NCI-H460 (cell line): ENCODE results near the gene KCNAB2. TPM values are rescaled to one million over a fixed set of nuclear protein-coding genes. Genes with fewer than 3 reads are reported as not detected.

Experiments used
- DNase-seq: peaks from one replicate; pipeline ENCODE4 v3.0.0-alpha.2; 2016; ENCODE audit warnings: low read depth; ENCODE audit errors: extremely low read depth
- polyA plus RNA-seq: library from polyadenylated mRNA; depleted of rRNA; stranded (reverse); fragments of >200 nt; gene quantifications from 2 replicates; pipeline ENCODE4 v1.2.3, GENCODE V29; 2014; cell fraction: nucleus; rRNA removed
- total RNA-seq: library from RNA; depleted of rRNA; stranded (reverse); fragments of >200 nt; shearing (Covaris generic); gene quantifications from 2 replicates; pipeline ENCODE4 v1.2.3, GENCODE V29; 2014; rRNA removed

Gene KCNAB2
- total RNA-seq = 14.4 and 20.1 TPM in 2 replicates
- polyA plus RNA-seq = 45.9 and 57.3 TPM in 2 replicates

- DNase-seq = no peak
Observed at GRCh38 chr1:6045561-6045960, at the start of gene KCNAB2. TSS of gene KCNAB2 (plus strand) at chr1:6045888. CDS start at chr1:6051537, 5,649 bp downstream.

GRCh38 chr1:5996641-5997270 is 48.9 kb upstream of the KCNAB2 start:
- no peak for DNase-seq

- DNase-seq = no peak
Observed at GRCh38 chr1:5997316-5997715, 48.4 kb upstream of the KCNAB2 start.

- DNase-seq = no peak
Observed at GRCh38 chr1:5998051-5998905, 47.4 kb upstream of the KCNAB2 start.

GRCh38 chr1:5998906-5999301 is 46.8 kb upstream of the KCNAB2 start:
- no peak for DNase-seq

GRCh38 chr1:5999711-6000443 is 45.8 kb upstream of the KCNAB2 start:
- DNase-seq = no peak

GRCh38 chr1:6000444-6001288 is 45.0 kb upstream of the KCNAB2 start:
- DNase-seq = no peak

GRCh38 chr1:6001992-6002576 is 43.6 kb upstream of the KCNAB2 start:
- no peak for DNase-seq

- DNase-seq = no peak
Observed at GRCh38 chr1:6002714-6003501, 42.8 kb upstream of the KCNAB2 start.

GRCh38 chr1:6003568-6004411 is 41.9 kb upstream of the KCNAB2 start:
- DNase-seq = no peak

- no peak for DNase-seq
Observed at GRCh38 chr1:6004412-6005123, 41.1 kb upstream of the KCNAB2 start.

- no peak for DNase-seq
Observed at GRCh38 chr1:6005276-6005917, 40.3 kb upstream of the KCNAB2 start.

- no peak for DNase-seq
Observed at GRCh38 chr1:6006882-6007281, 38.8 kb upstream of the KCNAB2 start.

- no peak for DNase-seq
Observed at GRCh38 chr1:6007318-6008083, 38.2 kb upstream of the KCNAB2 start.

GRCh38 chr1:6008084-6008415 is 37.6 kb upstream of the KCNAB2 start:
- no peak for DNase-seq

- DNase-seq = no peak
Observed at GRCh38 chr1:6008696-6009095, 37.0 kb upstream of the KCNAB2 start.
